GM10266 (cell line): Measurements from ENCODE around the gene NTNG2.

Experiments used
- DNase-seq: peaks from one replicate; pipeline ENCODE4 v3.0.0; 2012; ENCODE audit errors: extremely low spot score
- CTCF ChIP-seq: IDR thresholded peaks from 2 replicates; pipeline ENCODE4 v1.5.1; 2012; ENCODE audit warnings: mild to moderate bottlenecking, low read depth; ENCODE audit not compliant: control insufficient read depth, insufficient read depth; ENCODE audit errors: missing control alignments

The NTNG2 gene

GRCh38 chr9:132172185-132172584 is 10.3 kb downstream of the NTNG2 start:
- no peak for DNase-seq
- TF ChIP-seq CTCF: no peak

DNA sequence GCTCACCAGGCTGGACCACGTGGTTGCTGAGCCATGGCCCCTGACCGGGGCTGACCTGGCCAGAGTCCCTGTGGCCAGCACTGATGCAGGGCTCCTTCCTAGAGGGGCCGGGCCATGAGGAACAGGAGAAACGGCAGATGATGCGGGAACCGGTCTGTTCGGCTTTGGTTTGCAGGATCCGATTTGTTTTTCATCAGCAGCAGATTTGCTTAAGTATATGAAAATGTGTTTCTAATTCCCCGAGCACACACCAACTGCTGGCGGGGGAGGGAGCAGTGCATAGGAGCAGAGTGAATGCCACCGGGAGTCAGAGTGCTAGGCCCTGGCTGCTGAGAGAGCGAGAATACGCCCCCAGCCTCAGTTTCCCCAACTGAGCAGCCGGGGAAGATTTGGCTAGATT is 13.6 kb downstream of the NTNG2 start:
- DNase-seq: no peak
- no peak for TF ChIP-seq CTCF

GRCh38 chr9:132176338-132176737 is 14.5 kb downstream of the NTNG2 start:
- no peak for TF ChIP-seq CTCF
- DNase-seq: no peak

- TF ChIP-seq CTCF: no peak
- DNase-seq: no peak
Measured at GRCh38 chr9:132181796-132182313, 20.0 kb downstream of the NTNG2 start.

- no peak for DNase-seq
- TF ChIP-seq CTCF: no peak
Measured at GRCh38 chr9:132182314-132183091, 20.6 kb downstream of the NTNG2 start.

- TF ChIP-seq CTCF: no peak
Measured at GRCh38 chr9:132183134-132183533, 21.3 kb downstream of the NTNG2 start.

DNA sequence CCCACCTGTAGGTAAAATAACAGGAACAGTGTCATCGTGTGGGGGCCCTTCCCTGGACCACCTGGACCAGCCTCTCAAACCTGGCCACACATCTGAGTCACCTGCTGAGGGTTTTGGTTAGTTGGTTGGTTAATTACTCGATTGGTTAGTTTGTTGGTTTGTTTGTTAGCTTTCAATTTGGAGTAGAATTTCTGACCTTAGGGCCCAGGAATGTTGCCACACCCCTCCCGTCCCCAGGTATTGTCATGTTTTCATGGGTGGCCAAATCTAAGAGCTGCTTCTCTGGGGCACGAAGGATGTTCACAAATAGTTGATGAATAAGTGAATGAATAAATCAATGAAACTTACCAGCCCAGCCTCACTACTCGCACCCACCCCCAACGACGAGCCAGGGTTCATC is 21.9 kb downstream of the NTNG2 start:
- DNase-seq: no peak
- no peak for TF ChIP-seq CTCF

More at GRCh38 chr9:132183134-132183533, 21.3 kb downstream of the NTNG2 start:
- DNase-seq: no peak
